DOHH2 (cell line): ENCODE results near the gene TMPRSS4.

ENCODE experiments used
- H3F3A ChIP-seq: fragments of 200-600 bp; sonication (generic), shearing (Covaris generic); 2 replicates; pipeline ENCODE4 v1.6.0; 2016; ENCODE audit warnings: antibody characterized with exemption, mild to moderate bottlenecking; ENCODE audit not compliant: control insufficient read depth, insufficient read depth
- H3K27ac ChIP-seq: fragments of 200-600 bp; sonication (generic); 2 replicates; pipeline ENCODE4 v1.5.1; 2014; ENCODE audit warnings: low read depth, mild to moderate bottlenecking, low read length, moderate library complexity
- H3K27me3 ChIP-seq: fragments of 200-600 bp; sonication (generic); 2 replicates; pipeline ENCODE4 v1.6.1; 2014; ENCODE audit warnings: mild to moderate bottlenecking, low read length, mixed read lengths; ENCODE audit not compliant: control insufficient read depth
- H3K36me3 ChIP-seq: fragments of 200-600 bp; sonication (generic); 2 replicates; pipeline ENCODE4 v1.6.1; 2014; ENCODE audit warnings: mild to moderate bottlenecking, low read length, moderate library complexity, mixed read lengths; ENCODE audit not compliant: control insufficient read depth
- H3K4me1 ChIP-seq: fragments of 200-600 bp; sonication (generic); 2 replicates; pipeline ENCODE4 v1.6.1; 2014; ENCODE audit warnings: mild to moderate bottlenecking, low read length, mixed read lengths; ENCODE audit not compliant: control insufficient read depth
- H3K4me2 ChIP-seq: fragments of 200-600 bp; sonication (generic); 2 replicates; pipeline ENCODE4 v1.6.0; 2014; ENCODE audit warnings: mild to moderate bottlenecking, low read length, moderate library complexity
- H3K4me3 ChIP-seq: fragments of 200-600 bp; sonication (generic); 2 replicates; pipeline ENCODE4 v1.5.1; 2014; ENCODE audit warnings: mild to moderate bottlenecking, low read length, mixed read lengths
- H3K79me2 ChIP-seq: fragments of 200-600 bp; sonication (generic); 2 replicates; pipeline ENCODE4 v1.6.1; 2014; ENCODE audit warnings: mild to moderate bottlenecking, low read length, mixed read lengths; ENCODE audit not compliant: control insufficient read depth
- H3K9me2 ChIP-seq: fragments of 200-600 bp; sonication (generic); replicated peaks from 2 replicates; pipeline ENCODE4 v1.6.1; 2014; ENCODE audit warnings: mild to moderate bottlenecking, low read length, mixed read lengths; ENCODE audit not compliant: control insufficient read depth
- H3K9me3 ChIP-seq: fragments of 200-600 bp; sonication (generic); 2 replicates; pipeline ENCODE4 v1.6.1; 2014; ENCODE audit warnings: antibody characterized with exemption, low read length, mixed read lengths; ENCODE audit not compliant: control insufficient read depth, insufficient read depth
- H4K20me1 ChIP-seq: fragments of 200-600 bp; sonication (generic); 2 replicates; pipeline ENCODE4 v1.6.0; 2014; ENCODE audit warnings: low read depth, mild to moderate bottlenecking, antibody characterized with exemption, low read length, moderate library complexity; ENCODE audit not compliant: control insufficient read depth, insufficient read depth
- EZH2phosphoT487 ChIP-seq: fragments of 200-600 bp; sonication (generic); IDR thresholded peaks from 2 replicates; pipeline ENCODE4 v1.6.1; 2017; ENCODE audit warnings: borderline replicate concordance, mild to moderate bottlenecking, antibody characterized with exemption, low read length, moderate library complexity, mixed read lengths
- TF ChIP-seq, protein P1 (sequence below): fragments of 200-600 bp; sonication (generic); IDR thresholded peaks from one replicate; pipeline ENCODE4 v1.5.1; 2014; ENCODE audit warnings: antibody characterized with exemption, mild to moderate bottlenecking, low read depth, low read length; ENCODE audit not compliant: poor library complexity, severe bottlenecking

The TMPRSS4 gene

DNA sequence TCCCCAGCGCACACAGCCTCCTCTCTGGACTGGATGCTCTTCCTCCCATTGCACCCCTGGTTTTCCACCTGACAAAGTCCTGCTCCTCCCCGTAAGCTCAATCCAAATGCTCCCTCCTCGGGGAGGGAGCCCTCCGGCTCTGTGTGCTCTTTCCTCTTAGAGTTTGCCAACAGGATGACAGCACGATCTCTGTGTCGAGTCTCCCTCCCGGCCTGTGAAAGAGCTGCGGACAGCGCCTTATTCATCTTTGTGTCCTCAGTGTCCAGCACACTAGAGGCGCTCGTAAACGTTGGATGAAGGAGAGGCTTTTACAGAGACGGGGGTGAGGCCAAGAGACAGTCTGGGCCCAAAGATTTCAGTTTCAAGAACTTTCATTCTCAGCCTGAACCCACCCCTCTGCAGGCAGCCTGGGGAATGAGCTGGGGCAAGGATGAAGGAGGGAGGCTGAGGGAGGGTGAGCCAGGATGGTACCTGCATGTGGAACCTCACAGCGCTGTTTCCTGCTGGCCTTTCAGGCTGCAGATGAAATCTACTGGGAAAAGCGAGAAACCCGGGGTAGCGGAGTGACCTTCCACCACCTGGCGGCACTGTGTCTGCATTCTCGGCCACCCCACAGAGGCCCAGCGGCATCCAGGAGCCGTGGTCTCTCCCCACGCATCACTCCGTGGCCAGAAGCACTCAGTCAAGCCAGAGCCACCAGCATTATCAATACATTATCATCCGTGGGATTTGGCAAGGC lies 8.5 kb upstream of the TMPRSS4 start:
- Histone ChIP-seq H4K20me1 (no peaks in the 10 kb centered on the region), H3K4me3 (no peak overlapping the region), H3K36me3 (no peaks in the 10 kb centered on the region), H3K9me3 (no peaks in the 10 kb centered on the region), H3K27me3 (peaks cover 7% of the 10 kb centered on the region; the same call in 1 of the 2 replicates), H3K27ac (no peak overlapping the region), H3F3A (no peaks in the 10 kb centered on the region), H3K4me1 (no peaks in the 10 kb centered on the region), H3K79me2 (no peaks in the 10 kb centered on the region), H3K4me2 (no peak overlapping the region), H3K9me2 (no peaks in the 10 kb centered on the region)
- TF ChIP-seq, protein P1, sequence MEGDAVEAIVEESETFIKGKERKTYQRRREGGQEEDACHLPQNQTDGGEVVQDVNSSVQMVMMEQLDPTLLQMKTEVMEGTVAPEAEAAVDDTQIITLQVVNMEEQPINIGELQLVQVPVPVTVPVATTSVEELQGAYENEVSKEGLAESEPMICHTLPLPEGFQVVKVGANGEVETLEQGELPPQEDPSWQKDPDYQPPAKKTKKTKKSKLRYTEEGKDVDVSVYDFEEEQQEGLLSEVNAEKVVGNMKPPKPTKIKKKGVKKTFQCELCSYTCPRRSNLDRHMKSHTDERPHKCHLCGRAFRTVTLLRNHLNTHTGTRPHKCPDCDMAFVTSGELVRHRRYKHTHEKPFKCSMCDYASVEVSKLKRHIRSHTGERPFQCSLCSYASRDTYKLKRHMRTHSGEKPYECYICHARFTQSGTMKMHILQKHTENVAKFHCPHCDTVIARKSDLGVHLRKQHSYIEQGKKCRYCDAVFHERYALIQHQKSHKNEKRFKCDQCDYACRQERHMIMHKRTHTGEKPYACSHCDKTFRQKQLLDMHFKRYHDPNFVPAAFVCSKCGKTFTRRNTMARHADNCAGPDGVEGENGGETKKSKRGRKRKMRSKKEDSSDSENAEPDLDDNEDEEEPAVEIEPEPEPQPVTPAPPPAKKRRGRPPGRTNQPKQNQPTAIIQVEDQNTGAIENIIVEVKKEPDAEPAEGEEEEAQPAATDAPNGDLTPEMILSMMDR = no peak
- TF ChIP-seq EZH2phosphoT487 = no peak

GRCh38 chr11:118068945-118069612 lies 7.8 kb upstream of the TMPRSS4 start:
- Histone ChIP-seq H3K27me3 (peaks cover 10% of the 10 kb centered on the region), H3K9me3 (no peaks in the 10 kb centered on the region)
- no peak for TF ChIP-seq EZH2phosphoT487
- TF ChIP-seq, protein P1 = no peak

DNA sequence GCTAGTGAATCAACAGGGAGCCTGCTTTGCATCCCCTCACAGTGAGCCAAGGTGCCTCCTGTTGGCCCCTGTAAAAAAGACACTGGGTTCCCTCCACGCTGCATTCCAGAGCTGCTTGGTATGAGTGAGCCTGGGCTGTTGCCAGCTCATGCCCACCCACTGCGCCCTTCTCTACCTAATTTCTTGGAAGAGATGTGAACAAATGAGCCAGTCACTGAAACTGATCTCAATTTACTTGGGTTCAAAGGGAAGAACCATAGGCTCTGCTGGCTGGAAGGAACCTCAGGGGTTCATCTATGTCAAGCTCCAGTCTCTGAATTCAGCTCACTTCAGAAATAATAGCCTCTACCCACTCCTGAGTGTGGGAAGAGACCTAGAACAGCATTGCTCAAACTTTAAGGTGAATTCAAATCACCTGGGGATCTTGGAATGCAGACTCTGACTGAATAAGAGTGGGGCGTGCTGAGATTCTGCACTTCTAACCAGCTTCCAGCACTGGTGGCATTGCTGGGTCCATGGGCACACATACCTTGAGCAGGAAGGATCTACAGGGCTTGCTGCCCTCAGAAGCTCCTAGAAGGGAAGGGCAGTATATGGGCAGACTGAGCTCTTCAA lies 5.4 kb upstream of the TMPRSS4 start:
- Histone ChIP-seq H3K79me2 (no peaks in the 10 kb centered on the region), H3F3A (no peaks in the 10 kb centered on the region), H3K4me2 (no peak overlapping the region), H3K9me3 (no peaks in the 10 kb centered on the region), H3K4me1 (no peaks in the 10 kb centered on the region), H3K27me3 (peaks cover 24% of the 10 kb centered on the region), H4K20me1 (no peaks in the 10 kb centered on the region), H3K9me2 (no peaks in the 10 kb centered on the region), H3K27ac (no peak overlapping the region), H3K4me3 (no peak overlapping the region), H3K36me3 (no peaks in the 10 kb centered on the region)
- no peak for TF ChIP-seq EZH2phosphoT487
- TF ChIP-seq, protein P1 = no peak

More at GRCh38 chr11:118068945-118069612, 7.8 kb upstream of the TMPRSS4 start:
- Histone ChIP-seq H3K4me1 (no peaks in the 10 kb centered on the region), H3K36me3 (no peaks in the 10 kb centered on the region), H3K27ac (no peak overlapping the region), H4K20me1 (no peaks in the 10 kb centered on the region), H3K4me3 (no peak overlapping the region), H3K4me2 (no peak overlapping the region), H3F3A (no peaks in the 10 kb centered on the region), H3K9me2 (no peaks in the 10 kb centered on the region), H3K79me2 (no peaks in the 10 kb centered on the region)
